Measurements from ENCODE around the gene CERS3. TPM values are rescaled to one million over a fixed set of nuclear protein-coding genes. Genes with fewer than 3 reads are reported as not detected.

The CERS3 gene
- total and polyA plus RNA-seq, 10 of the 15 experiments (the other 5 are each of a cell fraction or from before 2014, with no cell fraction given), result not detected

DNA sequence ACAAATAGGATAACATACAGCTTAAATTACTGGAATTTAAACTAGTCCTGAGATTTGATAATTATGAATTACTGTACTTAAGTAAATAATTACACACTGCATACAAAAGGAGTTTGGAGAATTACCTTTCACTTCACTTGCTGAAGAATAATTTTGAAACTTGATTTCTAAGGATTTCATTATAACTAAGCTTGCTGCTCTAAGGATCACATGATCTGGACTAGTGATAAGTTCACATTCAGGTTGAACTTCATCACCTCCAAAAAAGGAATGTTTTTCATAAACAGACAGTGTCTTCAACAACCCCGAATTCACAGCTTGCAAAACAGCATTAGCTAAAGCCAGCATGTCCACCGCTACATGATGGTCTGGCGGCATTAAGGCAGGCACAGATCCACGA lies 44.8 kb upstream of the CERS3 start:
- CTCF ChIA-PET, result interaction anchor here (1.2 to 4.2 kb wide), 2 partner anchors 23 to 223 kb away, joined by 4 to 23 read pairs; no protein-coding TSS in a partner anchor
- RAD21 ChIA-PET (ENCODE audit: unreplicated experiment), result no interaction called here

DNA sequence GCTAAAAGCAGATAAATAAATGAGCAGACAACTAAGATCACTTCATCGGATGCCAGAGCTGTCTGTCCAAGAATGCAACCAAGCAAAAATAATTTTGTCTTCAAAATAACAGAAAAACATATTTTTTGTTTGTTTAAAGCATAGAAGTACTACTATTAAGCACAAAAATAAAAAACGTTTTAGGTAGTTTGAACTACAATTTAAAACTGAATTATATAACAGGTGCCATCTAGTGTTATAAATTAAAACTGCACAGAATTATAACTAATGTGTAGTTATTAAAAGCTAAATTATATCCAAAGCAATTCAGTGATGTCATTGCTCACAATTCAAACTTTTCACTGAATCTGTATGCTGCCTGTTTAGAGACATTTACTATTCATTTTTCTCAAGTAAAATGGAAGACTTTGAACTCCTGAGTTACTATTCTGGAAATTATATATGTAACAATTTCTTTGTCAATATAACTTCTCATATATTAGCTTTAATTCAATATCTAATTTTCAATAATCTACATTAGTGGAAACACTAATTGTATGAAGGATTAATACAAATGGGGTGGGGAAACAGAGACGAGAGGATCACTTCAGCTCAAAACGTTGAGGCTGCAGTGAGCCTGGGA lies 43.7 kb upstream of the CERS3 start:
- Histone ChIP-seq H3K79me2 (ENCODE audit: control insufficient read depth, insufficient read depth, low read length) (no peaks in the 10 kb centered on the region), H3K36me3 (ENCODE audit: control insufficient read depth in 2 of 2, insufficient read depth in 2 of 2, low read length in 1 of 2) (peaks cover 3 to 27% of the 10 kb centered on the region in 2 experiments), H2AFZ (ENCODE audit: control insufficient read depth, low read depth, low read length) (no peak overlapping the region), H3K27ac (ENCODE audit: control insufficient read depth, insufficient read depth) (no peak overlapping the region), H3K27me3 (replicated peaks in 1 of 2; ENCODE audit: control insufficient read depth in 2 of 2, insufficient read depth in 2 of 2, low read length in 1 of 2) (no peaks in the 10 kb centered on the region), H3K4me1 (ENCODE audit: control insufficient read depth, insufficient read depth, low read length) (peaks cover 9% of the 10 kb centered on the region), H3K9ac (ENCODE audit: control insufficient read depth, insufficient read depth, low read length) (no peak overlapping the region), H3K4me3 (no peak overlapping the region), H4K20me1 (ENCODE audit: control insufficient read depth, insufficient read depth) (no peaks in the 10 kb centered on the region), H3K4me2 (ENCODE audit: control insufficient read depth, insufficient read depth) (no peak overlapping the region), H3K9me3 (replicated peaks; ENCODE audit: control insufficient read depth, insufficient read depth, low read length) (no peaks in the 10 kb centered on the region)
- TF ChIP-seq, protein P1, sequence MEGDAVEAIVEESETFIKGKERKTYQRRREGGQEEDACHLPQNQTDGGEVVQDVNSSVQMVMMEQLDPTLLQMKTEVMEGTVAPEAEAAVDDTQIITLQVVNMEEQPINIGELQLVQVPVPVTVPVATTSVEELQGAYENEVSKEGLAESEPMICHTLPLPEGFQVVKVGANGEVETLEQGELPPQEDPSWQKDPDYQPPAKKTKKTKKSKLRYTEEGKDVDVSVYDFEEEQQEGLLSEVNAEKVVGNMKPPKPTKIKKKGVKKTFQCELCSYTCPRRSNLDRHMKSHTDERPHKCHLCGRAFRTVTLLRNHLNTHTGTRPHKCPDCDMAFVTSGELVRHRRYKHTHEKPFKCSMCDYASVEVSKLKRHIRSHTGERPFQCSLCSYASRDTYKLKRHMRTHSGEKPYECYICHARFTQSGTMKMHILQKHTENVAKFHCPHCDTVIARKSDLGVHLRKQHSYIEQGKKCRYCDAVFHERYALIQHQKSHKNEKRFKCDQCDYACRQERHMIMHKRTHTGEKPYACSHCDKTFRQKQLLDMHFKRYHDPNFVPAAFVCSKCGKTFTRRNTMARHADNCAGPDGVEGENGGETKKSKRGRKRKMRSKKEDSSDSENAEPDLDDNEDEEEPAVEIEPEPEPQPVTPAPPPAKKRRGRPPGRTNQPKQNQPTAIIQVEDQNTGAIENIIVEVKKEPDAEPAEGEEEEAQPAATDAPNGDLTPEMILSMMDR (IDR thresholded peaks at IDR 0.05 in 2 of 3, conservative IDR thresholded peaks at IDR 0.05 in 1 of 3; ENCODE audit: control insufficient read depth in 2 of 3, extremely low read depth in 1 of 3, insufficient read depth in 1 of 3, low read depth in 3 of 3, low read length in 3 of 3), result peak in 2 of 3 experiments; percentile 1 to 32; a peak in 2 of 6 replicates
- TF ChIP-seq SMAD5 (IDR thresholded peaks at IDR 0.05; ENCODE audit: low read depth), result no peak
- WGBS (ENCODE audit: insufficient coverage, insufficient replicate concordance, low lambda C conversion rate, missing lambda C conversion rate), result 75% methylated on average over 4 of the region's 4 CpGs
- POLR2A ChIA-PET, result no interaction called here
- in situ Hi-C loops (cut with MboI), result no loop called here
- no TSS peak for BruUV-seq (replicated peaks)
- FAIRE-seq (no peak), DNase-seq (ENCODE audit: low read depth, low spot score) (no peak), ATAC-seq (no peak)
- RAD21 ChIA-PET (ENCODE audit: unreplicated experiment), result interaction anchor here (1.1 to 1.2 kb wide), 2 partner anchors 222 to 644 kb away, joined by 3 read pairs; no protein-coding TSS in a partner anchor
- SMC1A ChIA-PET (ENCODE audit: uncharacterized antibody, unreplicated experiment), result interaction anchor here (0.7 to 1.8 kb wide), 5 partner anchors 24 to 644 kb away, joined by 3 to 5 read pairs (median 3); no protein-coding TSS in a partner anchor
- intact Hi-C loops (cut with micrococcal nuclease; ENCODE audit: unreplicated experiment), result loop anchor here (5.0 to 10.0 kb wide), 2 partner anchors 218 to 645 kb away; no protein-coding TSS in a partner anchor
- CTCF ChIA-PET, result interaction anchor here (0.7 to 4.2 kb wide), 11 partner anchors 9 to 644 kb away, joined by 3 to 23 read pairs (median 4); no protein-coding TSS in a partner anchor

More for the DNA sequence above, 44.8 kb upstream of the CERS3 start:
- WGBS (ENCODE audit: insufficient coverage, insufficient replicate concordance, low lambda C conversion rate, missing lambda C conversion rate), result 95% methylated on average over 4 of the region's 4 CpGs
- no peak overlapping the region for H2AFZ ChIP-seq (ENCODE audit: control insufficient read depth, low read depth, low read length)
- H3K27ac ChIP-seq (ENCODE audit: control insufficient read depth, insufficient read depth), result no peak overlapping the region
- no peak overlapping the region for H3K9ac ChIP-seq (ENCODE audit: control insufficient read depth, insufficient read depth, low read length)
- DNase-seq (ENCODE audit: low read depth, low spot score) (no peak), FAIRE-seq (no peak), ATAC-seq (no peak)
- no peaks in the 10 kb centered on the region for H4K20me1 ChIP-seq (ENCODE audit: control insufficient read depth, insufficient read depth)
- H3K9me3 ChIP-seq (replicated peaks; ENCODE audit: control insufficient read depth, insufficient read depth, low read length), result no peaks in the 10 kb centered on the region
- peaks cover 0 to 21% of the 10 kb centered on the region in 2 experiments for H3K36me3 ChIP-seq (ENCODE audit: control insufficient read depth in 2 of 2, insufficient read depth in 2 of 2, low read length in 1 of 2)
- no peaks in the 10 kb centered on the region for H3K79me2 ChIP-seq (ENCODE audit: control insufficient read depth, insufficient read depth, low read length)
- no peak overlapping the region for H3K4me2 ChIP-seq (ENCODE audit: control insufficient read depth, insufficient read depth)
- no peak for TF ChIP-seq ZNF622 (IDR thresholded peaks at IDR 0.05)
- TF ChIP-seq SP1 (IDR thresholded peaks at IDR 0.05; ENCODE audit: low read depth, low read length), result no peak
- TF ChIP-seq, protein P2, sequence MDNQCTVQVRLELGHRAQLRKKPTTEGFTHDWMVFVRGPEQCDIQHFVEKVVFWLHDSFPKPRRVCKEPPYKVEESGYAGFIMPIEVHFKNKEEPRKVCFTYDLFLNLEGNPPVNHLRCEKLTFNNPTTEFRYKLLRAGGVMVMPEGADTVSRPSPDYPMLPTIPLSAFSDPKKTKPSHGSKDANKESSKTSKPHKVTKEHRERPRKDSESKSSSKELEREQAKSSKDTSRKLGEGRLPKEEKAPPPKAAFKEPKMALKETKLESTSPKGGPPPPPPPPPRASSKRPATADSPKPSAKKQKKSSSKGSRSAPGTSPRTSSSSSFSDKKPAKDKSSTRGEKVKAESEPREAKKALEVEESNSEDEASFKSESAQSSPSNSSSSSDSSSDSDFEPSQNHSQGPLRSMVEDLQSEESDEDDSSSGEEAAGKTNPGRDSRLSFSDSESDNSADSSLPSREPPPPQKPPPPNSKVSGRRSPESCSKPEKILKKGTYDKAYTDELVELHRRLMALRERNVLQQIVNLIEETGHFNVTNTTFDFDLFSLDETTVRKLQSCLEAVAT (IDR thresholded peaks at IDR 0.05), result no peak
- ChIA-PET POLR2A (interaction anchor here (0.6 kb wide), 1 partner anchor 395 kb away, joined by 3 read pairs; no protein-coding TSS in a partner anchor), SMC1A (ENCODE audit: uncharacterized antibody, unreplicated experiment) (interaction anchor here (0.6 to 1.8 kb wide), 3 partner anchors 37 to 645 kb away, joined by 4 to 5 read pairs (median 4); no protein-coding TSS in a partner anchor)
- in situ Hi-C loops (cut with MboI) (no loop called here), intact Hi-C loops (cut with micrococcal nuclease; ENCODE audit: unreplicated experiment) (loop anchor here (5.0 to 10.0 kb wide), 2 partner anchors 219 to 646 kb away; no protein-coding TSS in a partner anchor)
- no TSS peak for BruUV-seq (replicated peaks)
- peaks cover 9% of the 10 kb centered on the region for H3K4me1 ChIP-seq (ENCODE audit: control insufficient read depth, insufficient read depth, low read length)
- no peaks in the 10 kb centered on the region for H3K27me3 ChIP-seq (replicated peaks in 1 of 2; ENCODE audit: control insufficient read depth in 2 of 2, insufficient read depth in 2 of 2, low read length in 1 of 2)
- no peak overlapping the region for H3K4me3 ChIP-seq
